HL-60 (cell line): Measurements from ENCODE around the gene MALT1.

ENCODE experiments used
- DNase-seq, 2 experiments: peaks; one replicate each; pipeline ENCODE4 v3.0.0-alpha.2; 2010 to 2020; ENCODE audit warnings: low read depth in 1 of 2, low spot score in 1 of 2
- H3K27ac ChIP-seq: fragments of 250-450 bp; sonication (Bioruptor Pico); replicated peaks from 2 replicates; pipeline ENCODE4 v1.5.1; 2020; ENCODE audit warnings: mild to moderate bottlenecking, moderate library complexity
- H3K27me3 ChIP-seq: fragments of 250-450 bp; sonication (Bioruptor Pico); 2 replicates; pipeline ENCODE4 v1.5.1; 2021; ENCODE audit warnings: mild to moderate bottlenecking, moderate library complexity; ENCODE audit not compliant: insufficient read depth, poor library complexity, severe bottlenecking
- H3K4me3 ChIP-seq: replicated peaks from 2 replicates; pipeline ENCODE4 v1.5.1; 2011; ENCODE audit warnings: mild to moderate bottlenecking, control low read depth, low read length; ENCODE audit not compliant: insufficient read depth
- GABPA ChIP-seq: IDR thresholded peaks from 2 replicates; pipeline ENCODE4 v1.6.1; 2012; ENCODE audit warnings: low read depth
- POLR2AphosphoS5 ChIP-seq: IDR thresholded peaks from 2 replicates; pipeline ENCODE4 v1.6.1; 2012; ENCODE audit warnings: low read depth
- REST ChIP-seq: IDR thresholded peaks from 2 replicates; pipeline ENCODE4 v1.6.1; 2012; ENCODE audit warnings: low read depth; ENCODE audit not compliant: insufficient replicate concordance
- SPI1 ChIP-seq: IDR thresholded peaks from 2 replicates; pipeline ENCODE4 v1.6.1; 2012; ENCODE audit warnings: low read depth, mild to moderate bottlenecking, borderline replicate concordance
- TF ChIP-seq, protein P1 (sequence below): IDR thresholded peaks from one replicate; pipeline ENCODE4 v1.5.1; 2011; ENCODE audit warnings: low read length, control low read depth, inconsistent platforms; ENCODE audit not compliant: insufficient read depth

MALT1 gene

DNA sequence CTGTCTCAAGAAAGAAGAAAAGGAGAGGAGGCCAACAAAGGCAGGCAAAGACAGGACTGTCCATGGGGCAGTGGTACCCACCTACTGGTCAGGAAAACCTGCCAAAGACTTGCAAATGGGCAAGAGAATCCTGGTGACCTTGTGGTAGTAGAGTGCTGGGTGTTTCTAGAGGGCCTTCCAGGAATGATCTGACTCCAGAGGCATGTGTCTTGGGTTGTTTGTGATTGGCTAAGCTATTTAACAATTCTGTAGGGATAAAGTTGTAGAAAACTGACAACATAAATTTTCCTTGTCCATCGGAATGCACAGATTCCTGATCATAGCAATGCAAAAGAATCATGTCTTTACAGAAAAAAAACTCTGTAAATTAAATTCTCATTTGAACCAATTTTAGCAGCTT is 125.0 kb downstream of the MALT1 start:
- no peak for TF ChIP-seq REST
- TF ChIP-seq GABPA = no peak
- TF ChIP-seq, protein P1, sequence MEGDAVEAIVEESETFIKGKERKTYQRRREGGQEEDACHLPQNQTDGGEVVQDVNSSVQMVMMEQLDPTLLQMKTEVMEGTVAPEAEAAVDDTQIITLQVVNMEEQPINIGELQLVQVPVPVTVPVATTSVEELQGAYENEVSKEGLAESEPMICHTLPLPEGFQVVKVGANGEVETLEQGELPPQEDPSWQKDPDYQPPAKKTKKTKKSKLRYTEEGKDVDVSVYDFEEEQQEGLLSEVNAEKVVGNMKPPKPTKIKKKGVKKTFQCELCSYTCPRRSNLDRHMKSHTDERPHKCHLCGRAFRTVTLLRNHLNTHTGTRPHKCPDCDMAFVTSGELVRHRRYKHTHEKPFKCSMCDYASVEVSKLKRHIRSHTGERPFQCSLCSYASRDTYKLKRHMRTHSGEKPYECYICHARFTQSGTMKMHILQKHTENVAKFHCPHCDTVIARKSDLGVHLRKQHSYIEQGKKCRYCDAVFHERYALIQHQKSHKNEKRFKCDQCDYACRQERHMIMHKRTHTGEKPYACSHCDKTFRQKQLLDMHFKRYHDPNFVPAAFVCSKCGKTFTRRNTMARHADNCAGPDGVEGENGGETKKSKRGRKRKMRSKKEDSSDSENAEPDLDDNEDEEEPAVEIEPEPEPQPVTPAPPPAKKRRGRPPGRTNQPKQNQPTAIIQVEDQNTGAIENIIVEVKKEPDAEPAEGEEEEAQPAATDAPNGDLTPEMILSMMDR = no peak
- TF ChIP-seq SPI1 = no peak
- TF ChIP-seq POLR2AphosphoS5 = no peak
- Histone ChIP-seq H3K27ac (no peak overlapping the region), H3K4me3 (no peak overlapping the region), H3K27me3 (no peaks in the 10 kb centered on the region)
- DNase-seq = no peak

DNA sequence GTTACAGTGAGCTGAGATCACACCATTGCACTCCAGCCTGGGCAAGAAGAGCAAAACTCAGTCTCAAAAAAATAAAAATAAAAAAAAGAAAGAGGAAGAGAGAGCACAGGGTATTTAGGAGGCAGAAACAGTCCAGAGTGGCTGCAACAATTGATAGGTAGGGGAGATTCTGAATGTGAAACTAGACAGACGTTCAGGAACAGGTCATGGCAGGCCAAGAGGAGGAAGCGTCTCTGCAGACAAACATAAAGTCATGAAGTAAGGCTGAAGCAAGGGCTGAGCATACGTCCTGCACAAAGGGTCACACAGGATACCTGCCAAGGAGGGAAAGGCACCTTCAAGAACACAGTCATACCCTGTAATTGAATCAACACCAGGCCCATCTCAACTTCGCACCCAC is 129.3 kb downstream of the MALT1 start:
- Histone ChIP-seq H3K4me3 (no peak overlapping the region), H3K27me3 (no peaks in the 10 kb centered on the region), H3K27ac (no peak overlapping the region)
- DNase-seq = no peak
- no peak for TF ChIP-seq GABPA
- TF ChIP-seq SPI1 = no peak
- TF ChIP-seq, protein P1 = no peak
- TF ChIP-seq POLR2AphosphoS5 = no peak
- TF ChIP-seq REST = no peak

DNA sequence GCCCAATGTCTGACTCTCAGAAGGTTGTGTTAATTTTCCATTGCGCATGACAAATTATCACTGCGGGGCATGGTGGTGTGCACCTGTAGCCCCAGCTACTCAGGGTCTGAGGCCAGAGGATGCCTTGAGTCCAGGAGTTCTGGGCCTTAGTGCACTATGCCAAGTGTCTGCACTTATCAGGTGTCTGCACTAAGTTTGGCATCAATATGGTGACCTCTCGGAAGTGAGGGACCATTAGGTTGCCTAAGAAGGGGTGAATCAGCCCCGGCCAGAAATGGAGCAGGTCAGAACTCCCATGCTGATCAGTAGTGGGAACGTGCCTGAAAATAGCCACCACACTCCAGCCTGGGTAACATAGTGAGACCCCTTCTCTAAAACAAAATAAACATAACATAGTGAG is 131.7 kb downstream of the MALT1 start:
- Histone ChIP-seq H3K27ac (no peak overlapping the region), H3K27me3 (no peaks in the 10 kb centered on the region), H3K4me3 (no peak overlapping the region)
- TF ChIP-seq GABPA (no peak), POLR2AphosphoS5 (no peak), REST (no peak), SPI1 (no peak)
- TF ChIP-seq, protein P1 = no peak
- DNase-seq = no peak
